GM23338 (cell line): Measurements from ENCODE around the gene FBN2.

ENCODE experiments used
- CREB1 ChIP-seq: fragments of 250-450 bp; sonication (Bioruptor Pico); IDR thresholded peaks from 2 replicates; pipeline ENCODE4 v1.5.0; 2020; ENCODE audit warnings: low read depth, mild to moderate bottlenecking, moderate library complexity
- EZH2 ChIP-seq: fragments of 200-600 bp; sonication (generic); IDR thresholded peaks from one replicate; pipeline ENCODE4 v1.8.0; 2017; ENCODE audit warnings: antibody characterized with exemption, mild to moderate bottlenecking, low read depth; ENCODE audit not compliant: unreplicated experiment
- EZH2phosphoT487 ChIP-seq: fragments of 200-600 bp; sonication (generic); IDR thresholded peaks from one replicate; pipeline ENCODE4 v1.8.1; 2018; ENCODE audit warnings: antibody characterized with exemption; ENCODE audit not compliant: unreplicated experiment
- POLR2AphosphoS5 ChIP-seq: IDR thresholded peaks from 2 replicates; pipeline ENCODE4 v1.6.1; 2016; ENCODE audit warnings: antibody characterized with exemption, low read depth
- TF ChIP-seq, protein P1 (sequence below), 2 experiments: fragments of 200-600 bp in 1 of 2; sonication (generic) in 1 of 2; conservative IDR thresholded peaks; 2 replicates each; pipeline versions ENCODE4 v1.5.1 to v1.6.1; 2016 to 2017; ENCODE audit warnings: antibody characterized with exemption in 2 of 2, low read depth in 2 of 2, mild to moderate bottlenecking in 2 of 2, moderate library complexity in 1 of 2
- TF ChIP-seq, protein P2 (sequence below): IDR thresholded peaks from one replicate; pipeline ENCODE4 v1.6.1; 2018; ENCODE audit warnings: antibody characterized with exemption; ENCODE audit not compliant: unreplicated experiment

DNA sequence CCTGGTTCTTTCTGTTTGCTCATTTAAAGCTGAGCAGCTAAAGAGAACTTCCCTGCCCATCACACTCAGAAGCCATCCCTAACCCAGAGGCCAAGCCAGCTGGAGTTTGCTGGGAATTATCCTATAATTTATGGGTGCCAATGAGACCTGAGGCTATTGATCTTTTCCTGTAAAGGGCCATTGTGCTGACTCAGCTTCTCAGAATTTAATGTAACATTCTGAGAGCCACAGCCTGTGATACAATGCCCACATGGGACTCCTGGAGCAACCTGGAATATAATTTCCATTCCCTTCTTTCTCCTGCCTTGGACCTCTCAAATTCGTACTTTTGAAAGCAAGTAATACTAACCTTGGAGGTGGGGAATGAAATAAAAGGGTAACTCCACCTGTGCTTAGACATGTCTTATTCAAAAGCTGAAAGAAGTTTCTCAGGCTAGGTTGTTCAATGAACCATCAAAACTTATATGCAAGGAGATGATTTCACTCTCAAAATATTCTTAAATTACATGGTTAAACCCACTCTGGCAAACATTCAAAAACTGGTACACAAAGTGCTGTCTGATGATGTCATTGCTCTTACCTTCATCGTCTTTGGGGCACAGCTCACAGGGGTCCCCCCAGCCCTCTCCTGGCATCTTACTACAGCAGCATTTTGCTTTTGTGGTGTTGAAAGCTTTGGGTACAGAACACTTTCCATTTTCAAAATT, 247.7 kb downstream of the FBN2 start:
- no peak for TF ChIP-seq EZH2phosphoT487
- TF ChIP-seq EZH2: no peak
- TF ChIP-seq, protein P1, sequence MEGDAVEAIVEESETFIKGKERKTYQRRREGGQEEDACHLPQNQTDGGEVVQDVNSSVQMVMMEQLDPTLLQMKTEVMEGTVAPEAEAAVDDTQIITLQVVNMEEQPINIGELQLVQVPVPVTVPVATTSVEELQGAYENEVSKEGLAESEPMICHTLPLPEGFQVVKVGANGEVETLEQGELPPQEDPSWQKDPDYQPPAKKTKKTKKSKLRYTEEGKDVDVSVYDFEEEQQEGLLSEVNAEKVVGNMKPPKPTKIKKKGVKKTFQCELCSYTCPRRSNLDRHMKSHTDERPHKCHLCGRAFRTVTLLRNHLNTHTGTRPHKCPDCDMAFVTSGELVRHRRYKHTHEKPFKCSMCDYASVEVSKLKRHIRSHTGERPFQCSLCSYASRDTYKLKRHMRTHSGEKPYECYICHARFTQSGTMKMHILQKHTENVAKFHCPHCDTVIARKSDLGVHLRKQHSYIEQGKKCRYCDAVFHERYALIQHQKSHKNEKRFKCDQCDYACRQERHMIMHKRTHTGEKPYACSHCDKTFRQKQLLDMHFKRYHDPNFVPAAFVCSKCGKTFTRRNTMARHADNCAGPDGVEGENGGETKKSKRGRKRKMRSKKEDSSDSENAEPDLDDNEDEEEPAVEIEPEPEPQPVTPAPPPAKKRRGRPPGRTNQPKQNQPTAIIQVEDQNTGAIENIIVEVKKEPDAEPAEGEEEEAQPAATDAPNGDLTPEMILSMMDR (conservative IDR thresholded peaks at IDR 0.05; ENCODE audit: low read depth in 2 of 2): no peak
- TF ChIP-seq, protein P2, sequence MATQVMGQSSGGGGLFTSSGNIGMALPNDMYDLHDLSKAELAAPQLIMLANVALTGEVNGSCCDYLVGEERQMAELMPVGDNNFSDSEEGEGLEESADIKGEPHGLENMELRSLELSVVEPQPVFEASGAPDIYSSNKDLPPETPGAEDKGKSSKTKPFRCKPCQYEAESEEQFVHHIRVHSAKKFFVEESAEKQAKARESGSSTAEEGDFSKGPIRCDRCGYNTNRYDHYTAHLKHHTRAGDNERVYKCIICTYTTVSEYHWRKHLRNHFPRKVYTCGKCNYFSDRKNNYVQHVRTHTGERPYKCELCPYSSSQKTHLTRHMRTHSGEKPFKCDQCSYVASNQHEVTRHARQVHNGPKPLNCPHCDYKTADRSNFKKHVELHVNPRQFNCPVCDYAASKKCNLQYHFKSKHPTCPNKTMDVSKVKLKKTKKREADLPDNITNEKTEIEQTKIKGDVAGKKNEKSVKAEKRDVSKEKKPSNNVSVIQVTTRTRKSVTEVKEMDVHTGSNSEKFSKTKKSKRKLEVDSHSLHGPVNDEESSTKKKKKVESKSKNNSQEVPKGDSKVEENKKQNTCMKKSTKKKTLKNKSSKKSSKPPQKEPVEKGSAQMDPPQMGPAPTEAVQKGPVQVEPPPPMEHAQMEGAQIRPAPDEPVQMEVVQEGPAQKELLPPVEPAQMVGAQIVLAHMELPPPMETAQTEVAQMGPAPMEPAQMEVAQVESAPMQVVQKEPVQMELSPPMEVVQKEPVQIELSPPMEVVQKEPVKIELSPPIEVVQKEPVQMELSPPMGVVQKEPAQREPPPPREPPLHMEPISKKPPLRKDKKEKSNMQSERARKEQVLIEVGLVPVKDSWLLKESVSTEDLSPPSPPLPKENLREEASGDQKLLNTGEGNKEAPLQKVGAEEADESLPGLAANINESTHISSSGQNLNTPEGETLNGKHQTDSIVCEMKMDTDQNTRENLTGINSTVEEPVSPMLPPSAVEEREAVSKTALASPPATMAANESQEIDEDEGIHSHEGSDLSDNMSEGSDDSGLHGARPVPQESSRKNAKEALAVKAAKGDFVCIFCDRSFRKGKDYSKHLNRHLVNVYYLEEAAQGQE: no peak
- TF ChIP-seq POLR2AphosphoS5: no peak
- no peak for TF ChIP-seq CREB1 (CRISPR knock-in tag)
